ENCODE data around the gene NTM. TPM values are rescaled to one million over a fixed set of nuclear protein-coding genes. Genes with fewer than 3 reads are reported as not detected.

Gene NTM
- total RNA-seq, 1 experiment from 2014 or later: 9.9 TPM

GRCh38 chr11:132293586-132293985 is 923.2 kb downstream of the NTM start:
- no peak overlapping the region for H3K27ac ChIP-seq (ENCODE audit: insufficient read length, low read depth, low read length)
- H3K56ac ChIP-seq (ENCODE audit: insufficient read length, low read depth, low read length): no peak overlapping the region
- no peak overlapping the region for H3K4ac ChIP-seq (ENCODE audit: low read depth, low read length)
- H3K4me1 ChIP-seq (ENCODE audit: insufficient read depth, low read length): no peaks in the 10 kb centered on the region
- H3K18ac ChIP-seq (ENCODE audit: insufficient read length, low read depth, low read length): no peak overlapping the region
- no peak overlapping the region for H2AFZ ChIP-seq (ENCODE audit: low read length)
- peaks cover 0 to 5% of the 10 kb centered on the region in 2 experiments; a peak in 1 of 4 replicates for H3K4me1 Mint-ChIP-seq
- H3K79me1 ChIP-seq (ENCODE audit: insufficient read depth, low read depth, low read length, poor library complexity, severe bottlenecking): no peaks in the 10 kb centered on the region
- no peak overlapping the region for H3K4me3 Mint-ChIP-seq
- no peaks in the 10 kb centered on the region for H3K79me2 ChIP-seq (ENCODE audit: insufficient read depth, low read length)
- no peak overlapping the region for H3T11ph ChIP-seq (ENCODE audit: low read length)
- H2BK15ac ChIP-seq (ENCODE audit: low read depth, low read length): no peak overlapping the region
- no peak overlapping the region for H2BK120ac ChIP-seq (ENCODE audit: low read depth, low read length, poor library complexity, severe bottlenecking)
- no peaks in the 10 kb centered on the region for H3K36me3 Mint-ChIP-seq (ENCODE audit: insufficient read depth in 1 of 3, low read depth in 3 of 3)
- WGBS (ENCODE audit: extremely low coverage, insufficient read length, low lambda C conversion rate): no CpG with 5 or more reads among the region's 4 CpGs
- H3K9me3 Mint-ChIP-seq: no peaks in the 10 kb centered on the region; a peak in 1 of 5 replicates
- DNase-seq: no peak
- H3K9me3 ChIP-seq (ENCODE audit: control insufficient read depth, low read depth, low read length): no peaks in the 10 kb centered on the region
- peaks cover 2% of the 10 kb centered on the region; the same call in 1 of the 2 replicates for H3K27me3 Mint-ChIP-seq (ENCODE audit: low read depth)
- no peak overlapping the region for H2BK20ac ChIP-seq (ENCODE audit: low read depth, low read length, poor library complexity, severe bottlenecking)
- H3K23ac ChIP-seq (ENCODE audit: insufficient read length, low read depth, low read length): no peak overlapping the region
- H4K91ac ChIP-seq (ENCODE audit: insufficient read length, low read depth, low read length): no peak overlapping the region
- H2BK5ac ChIP-seq (ENCODE audit: insufficient read length, low read length): no peak overlapping the region
- no peak overlapping the region for H2AK5ac ChIP-seq (ENCODE audit: insufficient read length, low read length)
- TF ChIP-seq CTCF (conservative IDR thresholded peaks at IDR 0.05): no peak
- no peak overlapping the region for H4K8ac ChIP-seq (replicated peaks; ENCODE audit: insufficient read length, low read depth, low read length)
- H4K20me1 ChIP-seq (ENCODE audit: control insufficient read depth, insufficient read depth, insufficient read length): no peaks in the 10 kb centered on the region
- H3K14ac ChIP-seq (ENCODE audit: insufficient read depth, low read length): no peak overlapping the region
- H3K4me2 ChIP-seq (ENCODE audit: insufficient read depth, insufficient read length, low read length): no peak overlapping the region
- no peaks in the 10 kb centered on the region for H3K23me2 ChIP-seq (ENCODE audit: insufficient read length, low read depth, low read length, poor library complexity, severe bottlenecking)
- no peak overlapping the region for H4K5ac ChIP-seq (ENCODE audit: insufficient read length, low read depth, low read length)
- no peaks in the 10 kb centered on the region for H3K27me3 ChIP-seq (ENCODE audit: insufficient read depth, low read length)
- no peak overlapping the region for H3K27ac Mint-ChIP-seq
- no peak overlapping the region for H3K9ac ChIP-seq (ENCODE audit: extremely low read depth, insufficient read length, low read length)
- no peak overlapping the region for H2BK12ac ChIP-seq (ENCODE audit: insufficient read length, low read depth, low read length)
